Measurements from ENCODE around the gene ZNF407.

ZNF407 gene

DNA sequence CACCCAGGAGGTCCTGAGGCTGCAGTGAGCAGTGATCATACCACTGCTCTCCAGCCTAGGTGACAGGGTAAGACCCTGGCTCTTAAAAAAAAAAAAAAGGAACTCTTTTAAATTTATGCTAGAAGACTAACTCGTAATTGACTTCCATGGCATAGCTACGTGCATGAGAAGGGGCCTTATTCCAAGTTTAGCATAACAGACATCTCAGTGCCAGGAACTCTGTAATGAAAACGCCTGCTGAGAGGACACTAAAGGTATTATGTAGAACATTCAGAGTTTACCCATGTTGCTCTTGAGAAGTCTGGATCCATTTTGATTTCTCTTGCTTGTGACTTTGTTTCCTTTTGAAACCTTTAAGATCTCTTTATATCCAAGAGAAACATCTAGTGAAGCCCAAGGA, 276.0 kb downstream of the ZNF407 start:
- no peak for DNase-seq (ENCODE audit: low spot score)

- no peak for DNase-seq (ENCODE audit: low spot score)
These were observed 276.7 kb downstream of the ZNF407 start for GRCh38 chr18:74874351-74874750.

GRCh38 chr18:74876630-74877243, 279.1 kb downstream of the ZNF407 start:
- DNase-seq (ENCODE audit: low spot score): peak; percentile 35

- no peak for DNase-seq (ENCODE audit: low spot score)
These were observed 280.6 kb downstream of the ZNF407 start for GRCh38 chr18:74878267-74878666.

GRCh38 chr18:74880706-74881278, 283.1 kb downstream of the ZNF407 start:
- peak; percentile 77 for DNase-seq (ENCODE audit: low spot score)

- no peak for DNase-seq (ENCODE audit: low spot score)
These were observed 294.5 kb downstream of the ZNF407 start for GRCh38 chr18:74892066-74892627.

- DNase-seq (ENCODE audit: low spot score): no peak
These were observed 298.0 kb downstream of the ZNF407 start for GRCh38 chr18:74895686-74896085.

GRCh38 chr18:74896390-74896991, 298.8 kb downstream of the ZNF407 start:
- DNase-seq (ENCODE audit: low spot score): peak; percentile 41

DNA sequence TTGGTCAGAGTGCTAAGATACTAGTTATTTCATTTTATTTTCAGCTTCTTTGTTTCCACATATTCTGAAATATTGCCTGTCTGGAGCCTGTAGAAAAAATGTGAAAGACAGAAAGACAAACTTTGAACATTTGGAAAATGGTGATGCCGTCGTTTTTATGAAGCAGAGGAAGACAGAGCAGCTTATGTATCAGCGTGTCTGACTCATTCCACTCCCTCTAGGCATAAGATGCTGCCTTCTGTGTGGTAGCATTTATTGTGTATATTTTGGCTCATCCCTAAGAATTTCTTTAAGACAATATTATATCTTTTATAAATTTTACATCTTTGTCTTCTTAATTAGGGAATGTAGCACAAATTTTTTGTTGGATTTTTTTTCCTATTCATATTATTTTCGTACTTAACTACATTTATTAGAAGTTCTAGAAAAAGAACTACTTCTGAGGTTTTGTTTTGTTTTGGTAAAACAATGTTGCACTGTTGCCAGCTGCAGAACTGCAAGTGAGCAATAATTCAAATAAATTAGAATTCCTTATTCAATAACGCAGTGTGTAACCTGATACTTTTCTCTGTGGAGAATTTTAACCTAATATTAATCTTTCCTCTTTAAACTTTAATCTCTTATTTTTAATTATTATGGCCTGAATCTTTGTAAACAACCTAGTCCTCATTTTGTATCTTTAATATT, 300.4 kb downstream of the ZNF407 start:
- no peak for DNase-seq (ENCODE audit: low spot score)

- no peak for DNase-seq (ENCODE audit: low spot score)
These were observed 301.3 kb downstream of the ZNF407 start for GRCh38 chr18:74898965-74899364.

GRCh38 chr18:74899554-74899953, 301.9 kb downstream of the ZNF407 start:
- DNase-seq (ENCODE audit: low spot score): no peak

DNA sequence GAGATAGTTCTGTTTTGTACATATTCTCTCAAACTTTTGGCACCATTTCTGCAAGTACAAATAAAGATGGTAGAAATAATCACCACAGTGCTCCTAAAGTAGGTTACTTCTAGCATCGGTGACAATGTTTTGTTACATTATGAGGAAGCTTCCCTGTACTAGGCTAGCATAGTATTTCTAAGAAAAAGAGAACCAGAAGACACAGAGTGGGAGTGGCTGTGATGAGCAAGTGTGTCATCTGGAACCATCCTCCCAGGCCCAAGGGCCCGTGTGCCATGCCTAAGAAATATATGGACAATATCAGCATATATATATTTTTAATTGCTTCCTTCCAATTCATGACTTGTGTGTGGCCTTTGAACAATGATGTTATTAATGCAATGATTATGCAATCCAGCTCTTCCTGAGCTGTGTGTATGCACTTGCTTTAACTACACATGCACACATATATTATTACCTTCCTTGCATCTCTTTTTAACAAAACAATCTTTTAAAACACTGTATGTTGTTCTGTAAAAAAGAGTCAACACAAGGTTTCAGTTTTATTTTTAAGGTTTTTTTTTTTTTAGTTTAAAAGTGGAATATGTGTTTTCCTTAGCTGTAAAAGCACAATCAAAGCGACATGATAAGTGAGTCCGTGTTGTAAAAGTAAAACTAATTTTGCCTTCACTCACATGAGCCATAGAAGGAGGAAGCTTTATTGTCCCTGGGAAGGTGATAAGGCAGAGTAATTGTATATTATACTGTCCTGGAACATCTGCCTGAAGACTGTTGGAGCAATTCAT, 303.9 kb downstream of the ZNF407 start:
- no peak for DNase-seq (ENCODE audit: low spot score)

GRCh38 chr18:74902147-74902455, 304.4 kb downstream of the ZNF407 start:
- no peak for DNase-seq (ENCODE audit: low spot score)

DNA sequence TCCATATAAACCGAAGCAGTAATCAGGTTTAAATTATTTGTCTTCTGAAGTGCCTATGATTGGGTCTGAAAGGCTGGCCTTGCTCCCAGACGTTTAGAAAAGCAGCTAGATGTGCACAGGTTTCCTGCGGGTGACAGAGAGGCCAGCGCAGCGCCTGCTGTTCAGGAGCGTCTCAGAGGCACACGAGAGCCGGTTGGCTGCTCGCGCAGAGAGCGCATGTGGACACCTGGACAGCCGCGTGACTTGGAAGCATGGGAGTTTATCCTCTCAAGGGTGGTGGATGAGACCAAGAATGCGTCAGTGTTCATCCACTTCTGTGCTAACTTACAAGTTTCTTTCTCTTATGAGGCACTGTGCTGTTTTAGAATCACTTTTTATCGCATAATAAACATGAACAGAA, 307.6 kb downstream of the ZNF407 start:
- no peak for DNase-seq (ENCODE audit: low spot score)

GRCh38 chr18:74906184-74906583, 308.5 kb downstream of the ZNF407 start:
- no peak for DNase-seq (ENCODE audit: low spot score)

GRCh38 chr18:74914052-74914591, 316.5 kb downstream of the ZNF407 start:
- no peak for DNase-seq (ENCODE audit: low spot score)

DNA sequence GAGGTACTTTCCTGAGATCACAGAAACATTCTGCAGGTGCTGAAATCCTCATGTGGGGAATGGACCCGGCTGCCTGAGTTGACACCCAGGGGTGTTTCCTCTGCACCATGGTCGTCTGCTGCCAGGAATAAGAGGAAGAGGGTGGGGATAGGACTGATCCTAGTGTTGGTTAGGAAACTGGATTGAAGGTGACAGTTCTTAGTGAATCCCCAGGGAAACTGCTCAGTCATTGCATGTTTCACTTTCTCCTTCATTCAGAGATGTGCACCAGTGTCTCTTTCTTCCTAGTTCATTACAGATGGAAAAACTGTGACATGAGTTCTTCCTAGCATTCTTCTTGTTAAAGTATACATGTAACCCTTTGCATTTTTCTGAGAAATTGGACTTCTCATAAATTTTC, 317.0 kb downstream of the ZNF407 start:
- DNase-seq (ENCODE audit: low spot score): no peak

- DNase-seq (ENCODE audit: low spot score): no peak
These were observed 319.2 kb downstream of the ZNF407 start for GRCh38 chr18:74916773-74917393.

DNA sequence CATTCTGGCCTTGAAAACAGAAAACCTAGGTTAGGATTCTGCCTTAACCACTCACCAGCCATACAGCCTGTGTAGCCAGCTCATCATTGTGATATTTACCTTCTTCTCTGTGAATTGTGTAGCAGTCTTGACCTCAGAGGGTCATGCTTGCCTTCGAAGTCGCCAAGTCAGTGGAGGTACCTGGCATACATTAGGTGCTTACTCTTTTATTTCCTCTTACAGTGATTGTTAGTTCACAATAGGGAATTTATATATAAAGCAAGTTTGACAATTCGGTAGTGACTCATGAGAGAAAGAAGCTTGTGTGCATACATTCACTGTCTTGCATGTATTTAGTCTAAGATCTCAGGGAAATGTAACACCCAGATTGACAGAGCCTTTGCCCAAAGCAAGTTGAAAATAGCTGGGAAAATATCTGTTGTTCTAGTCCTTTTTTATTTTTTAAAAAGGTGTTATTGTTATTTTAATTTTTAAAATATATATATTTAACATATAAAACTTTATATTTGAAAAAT, 320.7 kb downstream of the ZNF407 start:
- DNase-seq (ENCODE audit: low spot score): no peak

- DNase-seq (ENCODE audit: low spot score): no peak
These were observed 323.6 kb downstream of the ZNF407 start for GRCh38 chr18:74921057-74921820.
